HCT116 (cell line): Measurements from ENCODE around the gene TRIM49D1.
"Not testable (repeated sequence)": the region's sequence is repeated elsewhere in the genome, so short reads cannot be mapped to it uniquely, and the experiment has no call there.

ENCODE experiments used
- CEBPB ChIP-seq: IDR thresholded peaks from 2 replicates; pipeline ENCODE4 v1.6.1; 2012; ENCODE audit warnings: low read depth
- CTCF ChIP-seq, 3 experiments: fragments of 200-600 bp in 1 of 3; sonication (generic) in 1 of 3; IDR thresholded peaks in 2 of 3; conservative IDR thresholded peaks in 1 of 3; 2 replicates each; pipeline ENCODE4 v1.5.1; 2012 to 2017; ENCODE audit warnings: low read depth in 2 of 3, low read length in 2 of 3, antibody characterized with exemption in 1 of 3, borderline replicate concordance in 1 of 3, control low read depth in 1 of 3, mild to moderate bottlenecking in 1 of 3, mixed read lengths in 1 of 3, mixed run types in 1 of 3, moderate library complexity in 1 of 3; ENCODE audit not compliant: insufficient read depth in 1 of 3
- EGR1 ChIP-seq: IDR thresholded peaks from 2 replicates; pipeline ENCODE4 v1.6.1; 2012; ENCODE audit warnings: low read depth
- EZH2 ChIP-seq: fragments of 200-600 bp; sonication (generic); IDR thresholded peaks from 2 replicates; pipeline ENCODE4 v1.6.1; 2017; ENCODE audit warnings: antibody characterized with exemption, mixed run types
- JUND ChIP-seq: IDR thresholded peaks from 2 replicates; pipeline ENCODE4 v1.6.1; 2012
- MAX ChIP-seq: IDR thresholded peaks from 2 replicates; pipeline ENCODE4 v1.6.1; 2012
- POLR2A ChIP-seq: IDR thresholded peaks from 2 replicates; pipeline ENCODE4 v1.7.0; 2011; ENCODE audit warnings: borderline replicate concordance; ENCODE audit not compliant: insufficient read depth, insufficient read length; ENCODE audit errors: extremely low read depth
- POLR2AphosphoS5 ChIP-seq: IDR thresholded peaks from 2 replicates; pipeline ENCODE4 v1.6.1; 2011; ENCODE audit warnings: mild to moderate bottlenecking, low read depth, low read length, moderate library complexity
- RAD21 ChIP-seq: IDR thresholded peaks from 2 replicates; pipeline ENCODE4 v1.6.1; 2012; ENCODE audit warnings: low read depth, mild to moderate bottlenecking
- REST ChIP-seq: IDR thresholded peaks from 2 replicates; pipeline ENCODE4 v1.6.1; 2012; ENCODE audit warnings: low read depth
- SRF ChIP-seq: IDR thresholded peaks from 2 replicates; pipeline ENCODE4 v1.6.1; 2012; ENCODE audit warnings: low read depth
- TCF7L2 ChIP-seq: IDR thresholded peaks from 2 replicates; pipeline ENCODE4 v1.7.0; 2011; ENCODE audit warnings: borderline replicate concordance, inconsistent platforms; ENCODE audit not compliant: insufficient read depth, insufficient read length; ENCODE audit errors: extremely low read depth
- ZFX ChIP-seq: fragments of 450-650 bp; IDR thresholded peaks from 2 replicates; pipeline ENCODE4 v1.6.1; 2017
- TF ChIP-seq, protein P1 (sequence below): IDR thresholded peaks from 2 replicates; pipeline ENCODE4 v1.6.1; 2011; ENCODE audit warnings: mild to moderate bottlenecking, low read length, moderate library complexity; ENCODE audit not compliant: insufficient replicate concordance; ENCODE audit errors: extremely low read depth

GRCh38 chr11:89923764-89924163, 1.7 kb upstream of the TRIM49D1 start, which contains the start of gene TRIM49D2:
- not testable (repeated sequence) for TF ChIP-seq JUND; SRF; CTCF (IDR thresholded peaks at IDR 0.05 in 2 of 3, conservative IDR thresholded peaks at IDR 0.05 in 1 of 3; ENCODE audit: borderline replicate concordance in 1 of 3, insufficient read depth in 1 of 3, low read depth in 2 of 3, low read length in 2 of 3); MAX; EZH2; ZFX; RAD21; TCF7L2; POLR2AphosphoS5; REST; POLR2A; CEBPB; EGR1
- TF ChIP-seq, protein P1, sequence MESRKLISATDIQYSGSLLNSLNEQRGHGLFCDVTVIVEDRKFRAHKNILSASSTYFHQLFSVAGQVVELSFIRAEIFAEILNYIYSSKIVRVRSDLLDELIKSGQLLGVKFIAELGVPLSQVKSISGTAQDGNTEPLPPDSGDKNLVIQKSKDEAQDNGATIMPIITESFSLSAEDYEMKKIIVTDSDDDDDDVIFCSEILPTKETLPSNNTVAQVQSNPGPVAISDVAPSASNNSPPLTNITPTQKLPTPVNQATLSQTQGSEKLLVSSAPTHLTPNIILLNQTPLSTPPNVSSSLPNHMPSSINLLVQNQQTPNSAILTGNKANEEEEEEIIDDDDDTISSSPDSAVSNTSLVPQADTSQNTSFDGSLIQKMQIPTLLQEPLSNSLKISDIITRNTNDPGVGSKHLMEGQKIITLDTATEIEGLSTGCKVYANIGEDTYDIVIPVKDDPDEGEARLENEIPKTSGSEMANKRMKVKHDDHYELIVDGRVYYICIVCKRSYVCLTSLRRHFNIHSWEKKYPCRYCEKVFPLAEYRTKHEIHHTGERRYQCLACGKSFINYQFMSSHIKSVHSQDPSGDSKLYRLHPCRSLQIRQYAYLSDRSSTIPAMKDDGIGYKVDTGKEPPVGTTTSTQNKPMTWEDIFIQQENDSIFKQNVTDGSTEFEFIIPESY: not testable (repeated sequence)
